Measurements from ENCODE around the gene GPATCH1.

The GPATCH1 gene

DNA sequence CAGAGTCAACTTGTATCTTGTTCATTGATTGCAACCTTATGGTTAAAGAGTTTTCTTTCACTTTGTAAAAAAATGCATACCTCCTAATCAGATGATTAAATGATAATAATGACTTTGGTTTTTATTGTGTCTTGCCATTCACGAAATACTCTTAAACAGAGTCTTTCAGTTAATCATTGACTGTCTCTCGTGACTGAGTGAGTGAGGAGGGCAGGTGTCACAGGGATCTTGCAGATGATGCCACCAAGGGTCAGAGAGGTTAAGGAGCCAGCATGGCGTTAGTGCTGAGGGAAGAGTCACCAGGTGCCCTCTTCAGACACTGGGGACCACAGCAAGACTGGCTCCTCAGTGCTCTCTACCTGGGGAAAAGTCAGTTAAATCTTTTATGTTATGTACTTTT lies 8.0 kb downstream of the GPATCH1 start:
- no peak overlapping the region for H3K4me3 ChIP-seq (ENCODE audit: low read depth, low read length)
- no peak for DNase-seq (ENCODE audit: low read depth)
- no peak for TF ChIP-seq POLR2A (IDR thresholded peaks at IDR 0.05; ENCODE audit: extremely low read depth, insufficient read length)
- TF ChIP-seq, protein P1, sequence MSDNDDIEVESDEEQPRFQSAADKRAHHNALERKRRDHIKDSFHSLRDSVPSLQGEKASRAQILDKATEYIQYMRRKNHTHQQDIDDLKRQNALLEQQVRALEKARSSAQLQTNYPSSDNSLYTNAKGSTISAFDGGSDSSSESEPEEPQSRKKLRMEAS (IDR thresholded peaks at IDR 0.05; ENCODE audit: low read depth, low read length), result no peak
- TF ChIP-seq, protein P2, sequence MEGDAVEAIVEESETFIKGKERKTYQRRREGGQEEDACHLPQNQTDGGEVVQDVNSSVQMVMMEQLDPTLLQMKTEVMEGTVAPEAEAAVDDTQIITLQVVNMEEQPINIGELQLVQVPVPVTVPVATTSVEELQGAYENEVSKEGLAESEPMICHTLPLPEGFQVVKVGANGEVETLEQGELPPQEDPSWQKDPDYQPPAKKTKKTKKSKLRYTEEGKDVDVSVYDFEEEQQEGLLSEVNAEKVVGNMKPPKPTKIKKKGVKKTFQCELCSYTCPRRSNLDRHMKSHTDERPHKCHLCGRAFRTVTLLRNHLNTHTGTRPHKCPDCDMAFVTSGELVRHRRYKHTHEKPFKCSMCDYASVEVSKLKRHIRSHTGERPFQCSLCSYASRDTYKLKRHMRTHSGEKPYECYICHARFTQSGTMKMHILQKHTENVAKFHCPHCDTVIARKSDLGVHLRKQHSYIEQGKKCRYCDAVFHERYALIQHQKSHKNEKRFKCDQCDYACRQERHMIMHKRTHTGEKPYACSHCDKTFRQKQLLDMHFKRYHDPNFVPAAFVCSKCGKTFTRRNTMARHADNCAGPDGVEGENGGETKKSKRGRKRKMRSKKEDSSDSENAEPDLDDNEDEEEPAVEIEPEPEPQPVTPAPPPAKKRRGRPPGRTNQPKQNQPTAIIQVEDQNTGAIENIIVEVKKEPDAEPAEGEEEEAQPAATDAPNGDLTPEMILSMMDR (IDR thresholded peaks at IDR 0.05; ENCODE audit: low read depth, low read length), result no peak
- TF ChIP-seq MYC (IDR thresholded peaks at IDR 0.05; ENCODE audit: low read depth, low read length), result no peak

DNA sequence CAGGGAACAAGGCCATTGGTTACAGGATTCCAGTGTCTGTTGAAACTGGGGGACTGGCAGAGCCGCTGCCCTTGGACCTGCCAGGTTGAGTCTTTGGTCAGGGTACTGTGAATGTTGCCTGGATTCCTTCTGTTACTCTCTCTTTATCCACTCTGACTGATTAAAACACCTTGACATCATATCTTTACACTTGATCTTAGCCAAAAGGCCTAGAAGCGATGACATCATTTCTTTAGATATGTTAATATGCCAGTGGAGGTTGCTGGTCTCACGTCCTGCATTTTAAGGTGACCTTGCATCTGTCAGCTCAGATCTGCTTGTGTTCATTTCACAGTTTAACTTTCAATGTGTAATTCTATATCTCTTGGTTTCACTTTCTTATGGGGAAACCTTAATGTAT lies 9.2 kb downstream of the GPATCH1 start:
- no peak for DNase-seq (ENCODE audit: low read depth)
- no peak for TF ChIP-seq MYC (IDR thresholded peaks at IDR 0.05; ENCODE audit: low read depth, low read length)
- TF ChIP-seq, protein P2 (IDR thresholded peaks at IDR 0.05; ENCODE audit: low read depth, low read length), result no peak
- TF ChIP-seq POLR2A (IDR thresholded peaks at IDR 0.05; ENCODE audit: extremely low read depth, insufficient read length), result no peak
- TF ChIP-seq, protein P1 (IDR thresholded peaks at IDR 0.05; ENCODE audit: low read depth, low read length), result no peak

DNA sequence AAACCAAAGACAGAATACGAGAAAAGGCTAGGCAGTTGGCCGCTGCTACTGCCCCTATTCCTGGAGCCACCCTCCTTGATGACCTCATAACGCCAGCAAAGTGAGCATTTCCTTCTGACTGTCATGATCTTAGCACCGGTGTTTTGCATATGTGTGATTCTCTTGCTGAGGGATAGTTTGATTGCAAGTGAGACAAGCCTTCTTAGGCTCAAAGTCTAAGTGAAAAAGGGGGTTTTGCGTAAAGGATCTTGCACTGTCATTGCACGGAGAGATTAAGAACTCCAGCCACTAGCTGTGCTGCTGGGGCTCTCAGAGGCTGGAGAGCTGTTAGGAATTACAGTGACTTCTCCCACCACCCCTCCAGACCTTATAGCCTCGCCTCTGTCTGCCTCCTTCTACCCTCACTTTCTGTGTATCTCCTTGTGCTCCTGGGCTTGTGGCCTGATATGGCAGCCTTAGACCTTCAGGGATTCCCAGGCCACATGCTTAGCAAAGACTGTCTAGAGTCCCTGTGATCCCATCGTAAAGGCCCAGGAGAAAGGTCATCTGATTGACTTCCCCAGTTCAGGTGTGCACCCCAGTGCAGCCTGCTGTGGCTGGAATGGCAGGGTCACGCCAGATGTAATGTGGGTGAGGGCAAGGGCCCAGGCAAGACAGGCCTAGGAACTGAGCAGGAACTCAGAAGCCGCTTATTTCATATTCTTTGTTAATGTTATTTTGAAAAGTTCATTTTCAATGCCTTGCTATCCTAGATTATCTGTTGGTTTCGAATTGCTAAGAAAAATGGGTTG lies 12.6 kb downstream of the GPATCH1 start:
- no peak for DNase-seq (ENCODE audit: low read depth)
- H3K4me3 ChIP-seq (ENCODE audit: low read depth, low read length), result no peak overlapping the region
- TF ChIP-seq, protein P1 (IDR thresholded peaks at IDR 0.05; ENCODE audit: low read depth, low read length), result no peak
- TF ChIP-seq POLR2A (IDR thresholded peaks at IDR 0.05; ENCODE audit: extremely low read depth, insufficient read length) (no peak), MYC (IDR thresholded peaks at IDR 0.05; ENCODE audit: low read depth, low read length) (no peak)
- TF ChIP-seq, protein P2 (IDR thresholded peaks at IDR 0.05; ENCODE audit: low read depth, low read length), result no peak

More for the DNA sequence above, 9.2 kb downstream of the GPATCH1 start:
- H3K4me3 ChIP-seq (ENCODE audit: low read depth, low read length), result no peak overlapping the region

DNA sequence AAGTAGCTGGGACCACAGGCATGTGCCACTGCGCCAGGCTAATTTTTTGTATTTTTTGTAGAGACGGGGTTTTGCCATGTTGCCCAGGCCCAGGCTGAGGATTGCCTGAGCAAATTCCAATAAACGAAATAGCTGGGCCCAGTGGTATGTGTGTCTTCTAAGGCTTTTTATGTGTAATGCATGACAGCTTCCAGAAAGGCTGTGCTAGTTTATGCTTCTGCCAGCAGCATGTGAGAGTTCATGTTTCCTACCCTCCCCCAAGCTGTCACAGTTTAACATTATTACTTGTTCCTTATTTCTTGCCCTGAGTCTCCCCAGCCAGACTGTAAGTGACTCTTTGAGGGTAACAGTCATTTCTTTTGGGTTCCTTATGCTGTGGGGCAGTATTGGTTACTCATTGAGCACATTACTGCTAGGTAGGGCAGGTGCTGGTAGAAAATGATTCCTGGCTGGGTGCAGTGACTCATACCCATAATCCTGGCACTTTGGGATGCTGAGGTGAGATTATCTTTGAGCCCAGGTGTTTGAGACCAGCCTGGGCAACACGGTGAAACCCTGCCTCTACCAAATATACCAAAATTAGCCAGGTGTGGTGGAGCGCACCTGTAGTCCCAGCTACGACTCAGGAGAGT lies 13.6 kb downstream of the GPATCH1 start:
- H3K4me3 ChIP-seq (ENCODE audit: low read depth, low read length), result no peak overlapping the region
- DNase-seq (ENCODE audit: low read depth), result no peak
- TF ChIP-seq, protein P2 (IDR thresholded peaks at IDR 0.05; ENCODE audit: low read depth, low read length), result no peak
- TF ChIP-seq, protein P1 (IDR thresholded peaks at IDR 0.05; ENCODE audit: low read depth, low read length), result no peak
- no peak for TF ChIP-seq MYC (IDR thresholded peaks at IDR 0.05; ENCODE audit: low read depth, low read length)
- no peak for TF ChIP-seq POLR2A (IDR thresholded peaks at IDR 0.05; ENCODE audit: extremely low read depth, insufficient read length)

DNA sequence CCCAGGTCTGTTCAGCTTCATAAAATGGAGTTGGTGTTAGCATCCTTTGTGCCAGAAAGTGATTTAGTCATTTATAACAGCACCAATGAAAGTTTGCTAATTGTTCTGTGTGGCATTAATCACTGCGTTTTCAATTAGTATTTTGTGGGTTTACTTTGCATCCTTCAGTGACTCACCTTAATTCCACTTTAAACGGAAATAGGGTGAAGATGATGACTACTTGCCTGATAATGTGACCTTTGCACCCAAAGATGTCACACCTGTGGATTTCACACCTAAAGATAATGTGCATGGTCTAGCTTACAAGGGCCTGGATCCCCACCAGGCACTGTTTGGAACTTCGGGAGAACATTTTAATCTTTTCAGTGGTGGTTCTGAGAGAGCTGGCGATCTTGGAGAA lies 15.0 kb downstream of the GPATCH1 start:
- TF ChIP-seq, protein P1 (IDR thresholded peaks at IDR 0.05; ENCODE audit: low read depth, low read length), result no peak
- TF ChIP-seq MYC (IDR thresholded peaks at IDR 0.05; ENCODE audit: low read depth, low read length) (no peak), POLR2A (IDR thresholded peaks at IDR 0.05; ENCODE audit: extremely low read depth, insufficient read length) (no peak)
- TF ChIP-seq, protein P2 (IDR thresholded peaks at IDR 0.05; ENCODE audit: low read depth, low read length), result no peak
- no peak overlapping the region for H3K4me3 ChIP-seq (ENCODE audit: low read depth, low read length)
- no peak for DNase-seq (ENCODE audit: low read depth)

All from NB4 (cell line).